Measurements from ENCODE around the gene CDH18. TPM values are rescaled to one million over a fixed set of nuclear protein-coding genes. Genes with fewer than 3 reads are reported as not detected.
"Not testable (repeated sequence)": the region's sequence is repeated elsewhere in the genome, so short reads cannot be mapped to it uniquely, and the experiment has no call there.

Gene CDH18
- total RNA-seq, 2 experiments from 2014 or later: not detected

DNA sequence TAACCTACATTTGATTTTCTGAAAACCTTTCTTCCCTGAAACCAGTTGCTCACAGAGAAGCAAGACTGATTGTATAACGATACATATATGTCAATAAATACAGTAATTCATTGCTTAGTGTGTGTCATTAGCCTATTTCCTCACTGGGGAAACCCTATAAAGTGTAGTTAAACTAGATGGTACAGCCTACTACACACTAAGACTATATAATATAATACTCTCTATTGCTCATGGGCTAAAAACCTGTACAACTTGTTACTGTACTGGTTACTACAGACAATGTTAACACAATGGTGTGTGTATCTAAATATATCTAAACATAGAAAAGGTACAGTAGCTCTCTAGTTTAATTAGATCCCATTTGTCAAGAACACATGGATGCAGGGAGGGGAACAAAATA is 181.2 kb downstream of the CDH18 start:
- Mint-ChIP-seq H3K4me1 (ENCODE audit: low read depth) (no peaks in the 10 kb centered on the region), H3K36me3 (ENCODE audit: low read depth) (no peaks in the 10 kb centered on the region), H3K9me3 (peaks cover 6% of the 10 kb centered on the region), H3K27ac (no peak overlapping the region), H3K4me3 (no peak overlapping the region), H3K27me3 (ENCODE audit: low read depth) (no peaks in the 10 kb centered on the region)
- CTCF ChIA-PET: no interaction called here
- intact Hi-C loops (cut with micrococcal nuclease): no loop called here
- DNase-seq: no peak

DNA sequence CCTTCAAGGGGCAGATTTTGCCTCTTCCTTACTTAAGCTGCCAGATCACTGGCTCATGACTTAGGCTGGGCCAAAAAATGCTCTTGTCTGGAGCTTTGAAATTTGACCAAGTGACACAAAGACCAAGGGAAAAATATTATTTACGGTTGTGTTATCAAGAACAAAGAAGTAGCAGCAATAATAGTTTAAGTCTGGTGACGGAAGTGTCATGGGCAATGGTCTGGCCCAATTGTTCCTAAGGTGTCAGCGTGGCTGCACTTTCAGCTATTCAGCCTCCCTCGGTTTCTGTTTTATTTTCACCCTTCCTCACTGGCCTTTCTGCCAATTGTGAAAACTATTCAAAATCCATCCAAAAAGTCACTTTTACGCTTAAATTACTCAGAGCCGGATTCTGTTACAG is 185.3 kb downstream of the CDH18 start:
- Mint-ChIP-seq H3K4me3 (no peak overlapping the region), H3K27ac (no peak overlapping the region), H3K4me1 (ENCODE audit: low read depth) (no peaks in the 10 kb centered on the region), H3K36me3 (ENCODE audit: low read depth) (no peaks in the 10 kb centered on the region), H3K9me3 (peaks cover 4% of the 10 kb centered on the region), H3K27me3 (ENCODE audit: low read depth) (no peaks in the 10 kb centered on the region)
- DNase-seq: no peak
- intact Hi-C loops (cut with micrococcal nuclease): no loop called here
- CTCF ChIA-PET: no interaction called here

DNA sequence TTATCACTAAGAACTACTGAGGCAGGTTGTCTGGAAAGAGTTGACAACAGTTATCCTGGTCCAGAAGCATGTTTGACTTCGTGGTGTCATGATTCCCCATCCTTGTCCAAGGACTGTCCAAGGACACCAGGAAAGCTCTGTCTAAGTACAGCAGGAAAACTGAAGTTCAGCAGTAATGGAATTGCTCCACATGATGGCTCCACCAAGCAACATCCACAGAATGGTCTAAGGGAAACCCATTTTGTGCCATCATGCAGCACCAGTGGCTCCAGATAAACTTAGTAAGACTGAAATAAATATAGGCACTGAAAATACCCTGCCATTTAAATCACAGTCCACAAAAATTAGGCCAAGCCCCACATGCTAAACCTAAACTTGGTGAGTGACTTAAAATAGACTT is 192.8 kb downstream of the CDH18 start:
- H3K9me3 Mint-ChIP-seq: peaks cover 2% of the 10 kb centered on the region
- intact Hi-C loops (cut with micrococcal nuclease): no loop called here
- no peaks in the 10 kb centered on the region for H3K4me1 Mint-ChIP-seq (ENCODE audit: low read depth)
- no peak overlapping the region for H3K4me3 Mint-ChIP-seq
- no peaks in the 10 kb centered on the region for H3K27me3 Mint-ChIP-seq (ENCODE audit: low read depth)
- DNase-seq: no peak
- no peaks in the 10 kb centered on the region for H3K36me3 Mint-ChIP-seq (ENCODE audit: low read depth)
- CTCF ChIA-PET: no interaction called here
- no peak overlapping the region for H3K27ac Mint-ChIP-seq

DNA sequence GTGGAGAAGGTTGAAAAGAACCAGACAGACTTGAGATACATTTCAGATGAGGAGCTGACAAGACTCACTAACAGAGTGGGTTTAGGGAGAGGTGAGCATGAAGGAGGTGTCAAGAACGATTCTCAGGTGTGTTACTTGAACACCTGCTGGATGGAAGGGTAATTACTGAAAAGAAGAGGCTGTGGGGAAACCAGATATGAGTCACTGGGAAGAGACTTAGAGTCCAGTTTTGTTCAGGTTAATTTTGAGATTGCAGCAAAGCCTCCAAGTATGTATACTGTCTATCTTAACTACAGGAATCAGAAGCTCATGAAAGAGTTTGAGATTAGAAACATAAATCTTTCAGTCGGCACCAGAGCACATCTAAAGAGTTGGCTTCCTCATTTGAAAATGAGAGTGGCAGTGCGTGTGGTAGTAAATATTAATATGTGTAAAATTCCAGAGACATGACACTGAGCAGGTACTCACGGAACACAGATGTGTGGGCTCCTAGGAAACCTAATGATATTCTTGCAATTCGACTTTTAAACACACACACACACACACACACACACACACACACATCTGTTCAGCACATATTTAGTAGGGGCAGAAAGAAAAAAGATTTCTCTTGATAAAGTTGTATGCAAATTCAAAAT is 197.1 kb downstream of the CDH18 start:
- Mint-ChIP-seq H3K36me3 (ENCODE audit: low read depth) (no peaks in the 10 kb centered on the region), H3K27ac (no peak overlapping the region), H3K4me3 (no peak overlapping the region), H3K4me1 (ENCODE audit: low read depth) (no peaks in the 10 kb centered on the region), H3K9me3 (peaks cover 4% of the 10 kb centered on the region), H3K27me3 (ENCODE audit: low read depth) (no peaks in the 10 kb centered on the region)
- no peak for DNase-seq
- CTCF ChIA-PET: no interaction called here
- intact Hi-C loops (cut with micrococcal nuclease): no loop called here

DNA sequence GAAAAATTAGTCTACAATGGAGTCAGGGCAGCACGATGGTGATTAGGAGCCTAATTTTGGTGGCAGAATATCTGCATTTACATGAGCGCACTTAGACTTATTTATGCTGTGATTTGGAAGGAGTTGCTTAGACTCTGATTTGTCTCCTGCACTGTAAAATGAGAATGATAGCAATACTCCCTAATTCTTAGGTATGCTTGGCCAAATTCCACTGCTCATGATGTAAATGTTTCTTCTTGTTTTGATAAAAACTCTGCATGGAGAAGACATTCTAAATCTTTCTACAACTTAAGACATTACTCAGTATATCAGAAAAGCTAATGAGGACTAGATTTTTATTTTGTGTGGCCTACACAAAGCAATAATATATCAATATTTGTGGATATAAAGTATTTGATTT is 205.4 kb downstream of the CDH18 start:
- H3K4me3 Mint-ChIP-seq: no peak overlapping the region

DNA sequence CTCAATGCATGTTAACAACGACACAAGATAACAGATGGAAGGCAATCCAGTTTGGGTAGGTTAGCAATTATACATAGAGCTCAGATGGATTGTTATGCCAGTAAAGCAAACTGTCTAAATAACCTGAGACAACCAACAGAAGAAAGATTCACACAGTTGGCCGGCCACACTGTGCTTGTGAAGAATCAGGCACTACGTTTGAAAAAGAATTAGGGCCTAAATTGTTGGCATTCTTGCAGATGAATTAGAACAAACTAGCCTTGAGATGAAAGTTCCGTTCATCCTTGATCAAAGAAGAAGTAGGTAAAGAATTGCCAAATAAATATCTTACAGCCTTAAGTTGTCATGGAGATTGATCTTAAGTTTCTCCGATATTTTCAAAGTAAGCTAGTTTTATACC is 210.6 kb downstream of the CDH18 start:
- intact Hi-C loops (cut with micrococcal nuclease): no loop called here
- H3K27ac Mint-ChIP-seq: no peak overlapping the region
- H3K9me3 Mint-ChIP-seq: peaks cover 9% of the 10 kb centered on the region
- no peak overlapping the region for H3K4me3 Mint-ChIP-seq
- CTCF ChIA-PET: no interaction called here
- no peaks in the 10 kb centered on the region for H3K4me1 Mint-ChIP-seq (ENCODE audit: low read depth)
- no peaks in the 10 kb centered on the region for H3K36me3 Mint-ChIP-seq (ENCODE audit: low read depth)
- DNase-seq: no peak
- no peaks in the 10 kb centered on the region for H3K27me3 Mint-ChIP-seq (ENCODE audit: low read depth)

More for the DNA sequence above, 205.4 kb downstream of the CDH18 start:
- DNase-seq: no peak
- Mint-ChIP-seq H3K9me3 (peaks cover 7% of the 10 kb centered on the region), H3K4me1 (ENCODE audit: low read depth) (no peaks in the 10 kb centered on the region), H3K27me3 (ENCODE audit: low read depth) (no peaks in the 10 kb centered on the region), H3K27ac (no peak overlapping the region), H3K36me3 (ENCODE audit: low read depth) (no peaks in the 10 kb centered on the region)
- CTCF ChIA-PET: no interaction called here
- intact Hi-C loops (cut with micrococcal nuclease): no loop called here

DNA sequence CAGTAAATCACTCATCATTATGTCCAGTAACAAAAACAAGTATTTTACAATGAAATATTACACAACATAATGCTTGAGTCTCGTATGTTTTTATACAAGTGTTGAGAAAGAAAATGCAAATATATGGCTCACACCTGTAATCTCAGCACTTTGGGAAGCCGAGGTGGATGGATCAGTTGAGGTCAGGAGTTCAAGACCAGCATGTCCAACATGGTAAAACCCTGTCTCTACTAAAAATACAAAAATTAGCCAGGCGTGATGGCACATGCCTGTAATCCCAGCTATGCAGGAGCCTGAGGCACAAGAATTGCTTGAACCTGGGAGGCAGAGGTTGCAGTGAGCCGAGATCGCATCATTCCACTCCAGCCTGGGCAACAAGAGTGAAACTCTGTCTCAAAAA is 211.1 kb downstream of the CDH18 start:
- H3K4me1 Mint-ChIP-seq (ENCODE audit: low read depth); intact Hi-C loops (cut with micrococcal nuclease); CTCF ChIA-PET; DNase-seq; H3K9me3 Mint-ChIP-seq; H3K4me3 Mint-ChIP-seq; H3K27ac Mint-ChIP-seq; H3K27me3 Mint-ChIP-seq (ENCODE audit: low read depth); H3K36me3 Mint-ChIP-seq (ENCODE audit: low read depth): not testable (repeated sequence)

DNA sequence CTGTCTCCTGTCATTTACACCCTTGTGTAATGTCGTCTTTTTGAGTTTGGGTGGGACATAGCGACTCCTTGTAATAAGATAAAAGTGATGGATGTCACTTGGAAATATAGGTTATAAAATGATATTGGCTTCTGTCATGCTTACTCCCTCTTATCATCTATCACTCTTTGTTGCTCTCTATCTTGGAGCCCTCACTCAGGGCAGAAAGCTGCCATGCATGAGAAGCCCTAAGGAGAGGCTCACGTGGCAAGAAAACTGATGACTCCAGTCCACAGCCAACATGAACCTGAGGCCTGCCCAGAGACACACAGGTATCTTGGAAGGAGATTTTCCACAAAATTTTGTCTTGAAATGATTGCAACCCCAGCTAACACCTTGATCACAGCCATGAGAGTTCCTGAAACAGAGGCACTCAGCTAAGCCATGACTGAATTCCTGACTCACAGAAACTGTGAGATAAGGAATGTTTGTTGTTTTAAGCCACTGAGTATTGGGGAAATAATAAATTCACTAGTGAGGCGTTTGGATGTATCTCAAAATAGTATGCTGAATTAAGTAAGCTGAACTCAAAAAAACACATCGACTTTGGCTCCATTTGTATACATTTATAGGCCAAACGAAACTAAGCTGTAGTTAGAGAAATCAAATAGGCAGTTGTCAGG is 216.7 kb downstream of the CDH18 start:
- intact Hi-C loops (cut with micrococcal nuclease): no loop called here
- H3K27me3 Mint-ChIP-seq (ENCODE audit: low read depth): no peaks in the 10 kb centered on the region
- H3K4me1 Mint-ChIP-seq (ENCODE audit: low read depth): no peaks in the 10 kb centered on the region
- no peak overlapping the region for H3K4me3 Mint-ChIP-seq
- H3K36me3 Mint-ChIP-seq (ENCODE audit: low read depth): no peaks in the 10 kb centered on the region
- H3K27ac Mint-ChIP-seq: no peak overlapping the region
- peaks cover 12% of the 10 kb centered on the region for H3K9me3 Mint-ChIP-seq
- CTCF ChIA-PET: no interaction called here
- DNase-seq: no peak

DNA sequence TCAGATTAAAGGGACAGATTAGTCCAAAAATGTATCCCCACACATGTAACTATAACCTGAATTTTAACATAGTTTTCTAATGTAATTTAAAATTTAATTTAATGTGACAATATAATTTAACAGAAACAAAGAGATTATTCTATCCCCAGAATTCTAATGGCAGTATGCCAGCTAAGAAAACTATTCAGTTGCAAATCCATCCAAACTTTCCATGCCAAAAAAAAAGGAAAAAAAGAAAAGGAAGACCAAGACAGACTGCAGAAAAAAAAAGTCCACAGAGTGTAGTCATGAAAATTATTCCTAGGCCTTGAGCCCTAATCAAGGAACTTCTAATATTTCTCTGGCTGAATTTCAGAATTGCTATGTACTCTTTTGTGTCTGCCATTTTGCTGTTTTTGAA is 217.6 kb downstream of the CDH18 start:
- no peaks in the 10 kb centered on the region for H3K4me1 Mint-ChIP-seq (ENCODE audit: low read depth)
- intact Hi-C loops (cut with micrococcal nuclease): no loop called here
- H3K9me3 Mint-ChIP-seq: peaks cover 9% of the 10 kb centered on the region
- no peaks in the 10 kb centered on the region for H3K36me3 Mint-ChIP-seq (ENCODE audit: low read depth)
- no peak overlapping the region for H3K27ac Mint-ChIP-seq
- no peak overlapping the region for H3K4me3 Mint-ChIP-seq
- DNase-seq: no peak
- CTCF ChIA-PET: no interaction called here
- no peaks in the 10 kb centered on the region for H3K27me3 Mint-ChIP-seq (ENCODE audit: low read depth)

DNA sequence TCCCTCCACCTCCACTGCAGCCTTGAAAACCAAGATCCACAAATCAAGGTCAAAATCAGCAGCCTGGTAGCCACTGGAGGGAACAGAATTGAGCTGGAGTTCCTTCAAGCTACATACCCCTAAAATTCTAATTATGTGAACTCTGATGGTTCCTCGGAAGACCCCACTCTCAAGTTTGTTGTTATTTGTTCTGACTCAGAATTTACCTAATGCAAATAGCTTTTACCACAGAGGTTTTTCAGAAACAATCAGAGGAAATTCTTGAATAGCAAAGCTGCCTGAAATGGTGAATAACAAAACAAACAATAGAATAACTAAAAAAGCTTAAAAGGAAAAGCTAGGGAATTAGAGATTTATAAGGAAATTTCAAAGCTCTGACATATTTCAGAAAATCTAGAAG is 220.0 kb downstream of the CDH18 start:
- H3K27ac Mint-ChIP-seq: no peak overlapping the region
- intact Hi-C loops (cut with micrococcal nuclease): no loop called here
- H3K4me3 Mint-ChIP-seq: no peak overlapping the region
- H3K36me3 Mint-ChIP-seq (ENCODE audit: low read depth): no peaks in the 10 kb centered on the region
- H3K9me3 Mint-ChIP-seq: peaks cover 14% of the 10 kb centered on the region
- no peak for DNase-seq
- no peaks in the 10 kb centered on the region for H3K4me1 Mint-ChIP-seq (ENCODE audit: low read depth)
- H3K27me3 Mint-ChIP-seq (ENCODE audit: low read depth): no peaks in the 10 kb centered on the region
- CTCF ChIA-PET: no interaction called here

DNA sequence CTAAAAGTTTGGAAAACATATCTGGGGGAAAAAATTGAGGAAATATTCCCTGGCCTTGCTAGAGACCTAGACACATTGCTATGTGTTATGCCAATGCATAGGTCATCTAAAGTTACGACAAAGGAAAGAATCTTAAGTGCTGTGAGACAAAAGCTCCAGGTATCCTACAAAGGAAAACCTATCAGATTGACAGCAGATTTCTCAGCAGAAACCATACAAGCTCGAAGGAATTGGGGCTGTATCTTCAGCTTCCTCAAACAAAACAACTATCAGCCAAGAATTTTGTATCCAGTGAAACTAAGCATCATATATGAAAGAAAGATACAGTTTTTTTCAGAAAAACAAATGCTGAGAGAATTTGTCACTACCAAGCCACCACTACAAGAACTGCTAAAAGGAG is 234.4 kb downstream of the CDH18 start:
- intact Hi-C loops (cut with micrococcal nuclease): no loop called here
- Mint-ChIP-seq H3K36me3 (ENCODE audit: low read depth) (no peaks in the 10 kb centered on the region), H3K27ac (no peak overlapping the region), H3K9me3 (peaks cover 13% of the 10 kb centered on the region), H3K4me3 (no peak overlapping the region), H3K4me1 (ENCODE audit: low read depth) (no peaks in the 10 kb centered on the region), H3K27me3 (ENCODE audit: low read depth) (no peaks in the 10 kb centered on the region)
- no peak for DNase-seq
- CTCF ChIA-PET: no interaction called here

DNA sequence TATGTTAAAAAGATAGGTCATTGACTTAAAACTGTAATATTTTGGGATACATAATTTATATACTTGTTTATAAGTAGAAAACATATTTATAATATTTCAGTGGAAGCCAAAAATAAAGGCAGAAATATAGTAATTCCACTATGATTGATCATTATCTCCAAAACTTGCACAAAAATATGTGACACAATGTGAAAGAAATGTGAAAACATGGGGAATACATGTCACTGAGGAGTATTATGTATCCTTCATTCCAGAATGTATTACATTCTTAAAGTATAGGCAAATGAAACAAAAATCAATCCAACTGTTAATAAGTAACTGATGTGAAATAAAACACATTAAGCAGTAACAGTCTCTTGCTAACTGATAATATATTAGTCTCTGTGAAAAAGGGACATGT is 236.7 kb downstream of the CDH18 start:
- Mint-ChIP-seq H3K4me3 (no peak overlapping the region), H3K36me3 (ENCODE audit: low read depth) (no peaks in the 10 kb centered on the region), H3K4me1 (ENCODE audit: low read depth) (no peaks in the 10 kb centered on the region), H3K27me3 (ENCODE audit: low read depth) (no peaks in the 10 kb centered on the region), H3K27ac (no peak overlapping the region), H3K9me3 (peaks cover 9% of the 10 kb centered on the region)
- CTCF ChIA-PET: no interaction called here
- intact Hi-C loops (cut with micrococcal nuclease): no loop called here
- no peak for DNase-seq

DNA sequence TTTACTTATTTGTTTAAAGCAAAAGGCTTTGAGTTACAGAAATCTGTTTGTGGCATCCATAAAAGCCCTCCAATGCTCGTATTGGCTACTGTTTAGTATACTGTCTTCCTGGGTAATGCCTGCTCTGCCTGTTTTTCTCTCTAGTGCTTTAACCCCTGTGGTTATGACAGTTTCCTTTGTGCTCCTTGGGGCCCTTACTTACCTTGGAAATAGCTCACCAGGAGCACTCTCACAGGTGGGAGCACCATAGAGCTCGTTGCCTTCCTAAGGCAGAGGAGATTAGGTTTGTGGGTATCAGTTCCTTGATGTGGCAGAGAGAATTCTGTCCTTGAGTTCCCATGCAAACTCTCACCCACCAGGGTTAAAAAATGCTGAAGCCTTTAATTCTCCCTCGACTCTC is 242.8 kb downstream of the CDH18 start:
- CTCF ChIA-PET: no interaction called here
- Mint-ChIP-seq H3K4me1 (ENCODE audit: low read depth) (no peaks in the 10 kb centered on the region), H3K27ac (no peak overlapping the region), H3K36me3 (ENCODE audit: low read depth) (no peaks in the 10 kb centered on the region), H3K27me3 (ENCODE audit: low read depth) (no peaks in the 10 kb centered on the region), H3K9me3 (peaks cover 6% of the 10 kb centered on the region), H3K4me3 (no peak overlapping the region)
- intact Hi-C loops (cut with micrococcal nuclease): no loop called here
- DNase-seq: no peak

All from activated naive CD4-positive, alpha-beta T cell treated with anti-CD3 and anti-CD28 coated beads for 36 hours (primary cell).